Left lung (tissue), 10 donors: ENCODE measurements around the gene CASZ1. TPM values are rescaled to one million over a fixed set of nuclear protein-coding genes. Genes with fewer than 3 reads are reported as not detected.

Experiments
- ATAC-seq: fragments of 200-7000 bp; cut with Tn5 transposase; one replicate; pipeline ENCODE4 v1.9.1; 2020; ENCODE audit warnings: moderate library complexity
- DNase-seq, 4 donors: peaks; one replicate each; pipeline ENCODE4 v3.0.0-alpha.2; 2013 to 2020
- H3K27ac ChIP-seq, 2 donors: fragments of 200-600 bp; sonication (generic) in 1 of 2; one replicate each; pipeline versions ENCODE4 v1.5.0 to v1.8.0; 2020 to 2021
- H3K27me3 ChIP-seq, 2 donors: fragments of 200-600 bp; sonication (generic) in 1 of 2; one replicate each; pipeline versions ENCODE4 v1.5.0 to v1.8.0; 2020 to 2021
- H3K36me3 ChIP-seq, 2 donors: fragments of 200-600 bp; sonication (generic) in 1 of 2; one replicate each; pipeline versions ENCODE4 v1.5.0 to v1.8.0; 2020 to 2021
- H3K4me1 ChIP-seq, 2 donors: fragments of 200-600 bp; one replicate each; pipeline ENCODE4 v1.8.0; 2021
- H3K4me3 ChIP-seq, 2 donors: fragments of 200-600 bp; sonication (generic) in 1 of 2; one replicate each; pipeline versions ENCODE4 v1.5.0 to v1.8.0; 2020 to 2021; ENCODE audit warnings: mild to moderate bottlenecking in 1 of 2
- H3K9me3 ChIP-seq, 2 donors: fragments of 200-600 bp; sonication (generic) in 1 of 2; one replicate each; pipeline versions ENCODE4 v1.5.0 to v1.8.0; 2020 to 2021
- intact Hi-C, 2 donors: fragments of 100-400 bp; cut with DNase I; formaldehyde crosslinking; loops; one replicate each; pipeline versions ENCODE4 v1.11.2 to v1.14.2; 2022
- polyA plus RNA-seq, 6 donors: library from polyadenylated mRNA; unstranded; fragments of 120-200 nt; gene quantifications; one replicate each; pipeline ENCODE4 v1.2.1, GENCODE V29; 2013; ENCODE audit not compliant: insufficient read length in 6 of 6
- total RNA-seq, 2 donors: library from RNA; stranded (reverse); fragmentation: NEBNext Ultra II Directional; extraction: Animal tissue kit (Norgen Biotek cat#: 25700); gene quantifications; one replicate each; pipeline ENCODE4 v1.2.1, GENCODE V29; 2021
- TF ChIP-seq, protein P1 (sequence below), 2 donors: fragments of 200-600 bp; sonication (generic) in 1 of 2; IDR thresholded peaks; one replicate each; pipeline versions ENCODE4 v1.5.0 to v1.8.0; 2021; ENCODE audit warnings: antibody characterized with exemption in 2 of 2
- donor health status: DM: no; HTN: yes; CAD: no.
- donor health status: DM: no; HTN: no; CAD: no.

The CASZ1 gene
- total and polyA plus RNA-seq, 8 donors = 15.1 to 44.0 (median 21.1) TPM

DNA sequence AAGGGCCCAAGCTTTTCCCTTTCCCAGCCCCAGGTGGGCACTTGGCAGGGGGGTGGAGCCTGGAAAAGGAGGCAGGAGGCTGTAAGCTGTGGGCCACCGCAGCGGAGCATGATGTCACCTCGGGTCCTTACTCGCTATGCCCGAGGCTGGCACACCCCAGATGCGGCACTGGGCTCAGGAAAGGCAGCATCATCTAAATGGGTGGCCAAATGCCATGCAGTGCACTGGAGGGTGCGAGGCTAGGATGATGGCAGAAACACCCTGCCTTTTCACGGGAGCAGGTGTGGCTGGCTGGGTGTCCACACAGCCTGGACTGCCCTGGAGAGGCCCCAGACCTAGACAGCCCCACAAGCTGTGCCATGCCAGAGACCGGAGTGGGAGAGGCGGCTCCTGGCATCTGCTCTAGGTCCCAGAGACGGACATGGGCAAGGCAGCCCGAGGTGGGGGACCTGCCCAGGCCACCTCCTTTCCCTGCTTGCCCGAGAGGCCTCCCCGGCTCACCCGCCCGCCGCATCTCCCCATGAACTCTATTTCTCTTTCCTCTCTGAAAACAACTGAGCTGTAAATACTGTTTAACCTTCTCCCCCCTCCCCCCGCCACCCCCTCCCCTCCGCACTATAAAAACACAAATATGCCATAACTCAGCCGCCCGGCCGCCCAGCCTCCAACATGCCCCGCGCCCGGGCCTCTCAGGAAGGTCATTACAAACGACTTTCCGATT lies 124.7 kb downstream of the CASZ1 start:
- TF ChIP-seq, protein P1, sequence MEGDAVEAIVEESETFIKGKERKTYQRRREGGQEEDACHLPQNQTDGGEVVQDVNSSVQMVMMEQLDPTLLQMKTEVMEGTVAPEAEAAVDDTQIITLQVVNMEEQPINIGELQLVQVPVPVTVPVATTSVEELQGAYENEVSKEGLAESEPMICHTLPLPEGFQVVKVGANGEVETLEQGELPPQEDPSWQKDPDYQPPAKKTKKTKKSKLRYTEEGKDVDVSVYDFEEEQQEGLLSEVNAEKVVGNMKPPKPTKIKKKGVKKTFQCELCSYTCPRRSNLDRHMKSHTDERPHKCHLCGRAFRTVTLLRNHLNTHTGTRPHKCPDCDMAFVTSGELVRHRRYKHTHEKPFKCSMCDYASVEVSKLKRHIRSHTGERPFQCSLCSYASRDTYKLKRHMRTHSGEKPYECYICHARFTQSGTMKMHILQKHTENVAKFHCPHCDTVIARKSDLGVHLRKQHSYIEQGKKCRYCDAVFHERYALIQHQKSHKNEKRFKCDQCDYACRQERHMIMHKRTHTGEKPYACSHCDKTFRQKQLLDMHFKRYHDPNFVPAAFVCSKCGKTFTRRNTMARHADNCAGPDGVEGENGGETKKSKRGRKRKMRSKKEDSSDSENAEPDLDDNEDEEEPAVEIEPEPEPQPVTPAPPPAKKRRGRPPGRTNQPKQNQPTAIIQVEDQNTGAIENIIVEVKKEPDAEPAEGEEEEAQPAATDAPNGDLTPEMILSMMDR (IDR thresholded peaks at IDR 0.05) = no peak
- no peak overlapping the region for H3K4me3 ChIP-seq
- ATAC-seq (no peak), DNase-seq (no peak)
- peaks cover 4 to 71% of the 10 kb centered on the region in 2 donors for H3K4me1 ChIP-seq
- H3K9me3 ChIP-seq = no peaks in the 10 kb centered on the region
- H3K36me3 ChIP-seq = no peaks in the 10 kb centered on the region
- H3K27ac ChIP-seq = peak overlapping the region; percentile 45 to 59
- intact Hi-C loops = no loop called here
- no peaks in the 10 kb centered on the region for H3K27me3 ChIP-seq

DNA sequence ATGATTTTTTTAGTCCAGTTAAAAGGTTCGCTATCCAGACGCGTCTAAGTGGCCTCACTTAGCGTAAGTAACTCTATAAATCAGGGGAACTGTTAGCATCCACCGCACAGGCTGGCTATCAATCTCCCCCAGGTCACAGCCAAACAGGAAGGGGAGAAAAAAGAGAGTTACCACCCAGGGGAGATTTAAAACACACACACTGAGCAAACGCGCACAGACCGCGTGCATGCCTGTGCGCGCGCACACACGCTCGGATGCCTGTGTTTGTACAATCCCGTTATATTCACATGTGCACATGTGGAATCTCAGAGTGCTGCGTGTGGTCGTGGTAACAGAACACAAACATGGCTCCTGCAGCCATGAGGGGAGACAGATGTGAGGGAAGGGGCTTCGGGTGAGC lies 125.4 kb downstream of the CASZ1 start:
- H3K4me1 ChIP-seq = peaks cover 9 to 71% of the 10 kb centered on the region in 2 donors
- no peak for DNase-seq

GRCh38 chr1:10670190-10670589 lies 126.3 kb downstream of the CASZ1 start:
- TF ChIP-seq, protein P1 (IDR thresholded peaks at IDR 0.05) = no peak
- Histone ChIP-seq H3K4me1 (peaks cover 9 to 71% of the 10 kb centered on the region in 2 donors), H3K27ac (peak overlapping the region; percentile 3 to 76), H3K27me3 (no peaks in the 10 kb centered on the region), H3K36me3 (peaks cover 0 to 2% of the 10 kb centered on the region in 2 donors), H3K4me3 (no peak overlapping the region), H3K9me3 (no peaks in the 10 kb centered on the region)
- intact Hi-C loops = no loop called here
- ATAC-seq = no peak
- DNase-seq = no peak

More for the DNA sequence above, 125.4 kb downstream of the CASZ1 start:
- TF ChIP-seq, protein P1 (IDR thresholded peaks at IDR 0.05) = no peak
- intact Hi-C loops = no loop called here
- Histone ChIP-seq H3K9me3 (no peaks in the 10 kb centered on the region), H3K27ac (peak overlapping the region in 1 of 2 donors; percentile 76), H3K27me3 (no peaks in the 10 kb centered on the region), H3K36me3 (no peaks in the 10 kb centered on the region), H3K4me3 (no peak overlapping the region)
- ATAC-seq = no peak

- Histone ChIP-seq H3K27ac (peak overlapping the region; percentile 3 to 76), H3K36me3 (peaks cover 0 to 9% of the 10 kb centered on the region in 2 donors), H3K4me1 (peaks cover 9 to 70% of the 10 kb centered on the region in 2 donors), H3K4me3 (no peak overlapping the region), H3K9me3 (no peaks in the 10 kb centered on the region), H3K27me3 (no peaks in the 10 kb centered on the region)
- TF ChIP-seq, protein P1 (IDR thresholded peaks at IDR 0.05) = no peak
- DNase-seq (no peak), ATAC-seq (no peak)
- intact Hi-C loops = no loop called here
Measured at GRCh38 chr1:10669570-10669969, 126.9 kb downstream of the CASZ1 start.

- H3K4me3 ChIP-seq = no peak overlapping the region
- peaks cover 19 to 74% of the 10 kb centered on the region in 2 donors for H3K4me1 ChIP-seq
- ATAC-seq = no peak
Measured at GRCh38 chr1:10667861-10668761, 128.3 kb downstream of the CASZ1 start.

More at GRCh38 chr1:10667861-10668761, 128.3 kb downstream of the CASZ1 start:
- Histone ChIP-seq H3K27ac (peak overlapping the region; percentile 33 to 76), H3K36me3 (peaks cover 0 to 17% of the 10 kb centered on the region in 2 donors), H3K27me3 (no peaks in the 10 kb centered on the region), H3K9me3 (no peaks in the 10 kb centered on the region)
- DNase-seq = peak in 1 of 4 donors; percentile 69
- TF ChIP-seq, protein P1 (IDR thresholded peaks at IDR 0.05) = no peak
- intact Hi-C loops = no loop called here
